GM23248 (cell line): ENCODE measurements around the gene ISCA1. TPM values are rescaled to one million over a fixed set of nuclear protein-coding genes. Genes with fewer than 3 reads are reported as not detected.

Experiments
- DNase-seq: peaks from one replicate; pipeline ENCODE4 v3.0.0-alpha.2; 2015
- H2AFZ ChIP-seq: fragments of 200-600 bp; sonication (generic); 2 replicates; pipeline ENCODE4 v1.6.1; 2016; ENCODE audit warnings: antibody characterized with exemption
- H3F3A ChIP-seq: fragments of 200-600 bp; sonication (generic); 2 replicates; pipeline ENCODE4 v1.6.1; 2016; ENCODE audit warnings: mild to moderate bottlenecking, antibody characterized with exemption, mixed run types; ENCODE audit not compliant: insufficient read depth
- H3K27ac ChIP-seq: fragments of 200-600 bp; sonication (generic); 2 replicates; pipeline ENCODE4 v1.5.1; 2016; ENCODE audit warnings: mild to moderate bottlenecking
- H3K27me3 ChIP-seq: fragments of 200-600 bp; sonication (generic); replicated peaks from 2 replicates; pipeline ENCODE4 v1.6.1; 2016; ENCODE audit warnings: mild to moderate bottlenecking; ENCODE audit not compliant: insufficient read depth
- H3K36me3 ChIP-seq: fragments of 200-600 bp; sonication (generic); 2 replicates; pipeline ENCODE4 v1.6.1; 2016; ENCODE audit warnings: low read depth, mild to moderate bottlenecking
- H3K4me1 ChIP-seq: fragments of 200-600 bp; sonication (generic); 2 replicates; pipeline ENCODE4 v1.6.1; 2016; ENCODE audit warnings: mild to moderate bottlenecking; ENCODE audit not compliant: insufficient read depth
- H3K4me2 ChIP-seq: fragments of 200-600 bp; sonication (generic); one replicate; pipeline ENCODE4 v1.6.1; 2016; ENCODE audit warnings: mild to moderate bottlenecking; ENCODE audit not compliant: unreplicated experiment
- H3K4me3 ChIP-seq: fragments of 200-600 bp; sonication (generic); 2 replicates; pipeline ENCODE4 v1.5.1; 2016; ENCODE audit warnings: mild to moderate bottlenecking
- H3K79me2 ChIP-seq: fragments of 200-600 bp; sonication (generic); 2 replicates; pipeline ENCODE4 v1.6.1; 2016; ENCODE audit warnings: mild to moderate bottlenecking; ENCODE audit not compliant: insufficient read depth
- H3K9ac ChIP-seq: fragments of 200-600 bp; sonication (generic); 2 replicates; pipeline ENCODE4 v1.6.1; 2016; ENCODE audit warnings: mild to moderate bottlenecking
- H3K9me2 ChIP-seq: fragments of 200-600 bp; sonication (generic); 2 replicates; pipeline ENCODE4 v1.6.1; 2016; ENCODE audit warnings: mixed run types, mild to moderate bottlenecking, moderate library complexity; ENCODE audit not compliant: insufficient read depth
- H3K9me3 ChIP-seq: fragments of 200-600 bp; sonication (generic); one replicate; pipeline ENCODE4 v1.6.1; 2017; ENCODE audit warnings: low read depth
- H4K20me1 ChIP-seq: fragments of 200-600 bp; sonication (generic); 2 replicates; pipeline ENCODE4 v1.6.0; 2016; ENCODE audit not compliant: insufficient read depth
- EZH2 ChIP-seq: fragments of 200-600 bp; sonication (generic); IDR thresholded peaks from 2 replicates; pipeline ENCODE4 v1.6.1; 2018; ENCODE audit warnings: antibody characterized with exemption, mild to moderate bottlenecking; ENCODE audit not compliant: insufficient read depth, poor library complexity, severe bottlenecking
- EZH2phosphoT487 ChIP-seq: fragments of 200-600 bp; sonication (generic); IDR thresholded peaks from 2 replicates; pipeline ENCODE4 v1.6.1; 2018; ENCODE audit warnings: antibody characterized with exemption, moderate library complexity, mild to moderate bottlenecking, low read depth; ENCODE audit not compliant: insufficient read depth
- WGBS, 2 experiments: methylation state at CpG; one replicate each; pipeline ENCODE4 v1.1.6; 2015 to 2017; ENCODE audit warnings: low lambda C conversion rate in 2 of 2, low coverage in 1 of 2; ENCODE audit errors: missing lambda C conversion rate in 2 of 2; 5-methylcytosine and 5-hydroxymethylcytosine counted together
- in situ Hi-C: fragments of 300-500 bp; cut with MboI; formaldehyde crosslinking; loops from 2 replicates; pipeline ENCODE4 v1.15.0; 2020
- polyA plus RNA-seq: library from polyadenylated mRNA; unstranded; fragments of >200 nt; fragmentation: Nextera tagmentation; extraction: Ambion mirVana; gene quantifications from 2 replicates; pipeline ENCODE4 v1.2.1, GENCODE V29; 2016
- total RNA-seq: library from RNA; depleted of rRNA; stranded (reverse); fragments of >200 nt; shearing (Covaris generic); gene quantifications from 2 replicates; pipeline ENCODE4 v1.2.3, GENCODE V29; 2014

ISCA1 gene
- total and polyA plus RNA-seq, 2 experiments from 2014 or later = 45.4 to 46.7 TPM

GRCh38 chr9:86250123-86250522 is 32.2 kb downstream of the ISCA1 start:
- Histone ChIP-seq H3K79me2 (no peaks in the 10 kb centered on the region), H3K9me3 (no peaks in the 10 kb centered on the region), H3F3A (no peaks in the 10 kb centered on the region), H4K20me1 (no peaks in the 10 kb centered on the region), H3K36me3 (no peaks in the 10 kb centered on the region), H3K9ac (no peak overlapping the region), H3K27ac (no peak overlapping the region), H3K4me3 (no peak overlapping the region), H3K9me2 (no peaks in the 10 kb centered on the region), H3K4me2 (no peak overlapping the region), H3K4me1 (no peaks in the 10 kb centered on the region), H3K27me3 (no peaks in the 10 kb centered on the region), H2AFZ (no peak overlapping the region)
- TF ChIP-seq EZH2 (no peak), EZH2phosphoT487 (no peak)
- in situ Hi-C loops = no loop called here
- no peak for DNase-seq

- Histone ChIP-seq H3K9me2 (no peaks in the 10 kb centered on the region), H3K9ac (no peak overlapping the region), H3K4me1 (no peaks in the 10 kb centered on the region), H3K4me3 (no peak overlapping the region), H3K79me2 (no peaks in the 10 kb centered on the region), H3K4me2 (no peak overlapping the region), H4K20me1 (no peaks in the 10 kb centered on the region), H2AFZ (no peak overlapping the region), H3K36me3 (no peaks in the 10 kb centered on the region), H3F3A (no peaks in the 10 kb centered on the region), H3K27ac (no peak overlapping the region), H3K9me3 (no peaks in the 10 kb centered on the region), H3K27me3 (no peaks in the 10 kb centered on the region)
- in situ Hi-C loops = no loop called here
- 37 to 38% methylated on average over 4 of the region's 4 CpGs for WGBS, 2 experiments
- TF ChIP-seq EZH2 (no peak), EZH2phosphoT487 (no peak)
- DNase-seq = no peak
Measured at GRCh38 chr9:86248746-86249145, 33.6 kb downstream of the ISCA1 start.

DNA sequence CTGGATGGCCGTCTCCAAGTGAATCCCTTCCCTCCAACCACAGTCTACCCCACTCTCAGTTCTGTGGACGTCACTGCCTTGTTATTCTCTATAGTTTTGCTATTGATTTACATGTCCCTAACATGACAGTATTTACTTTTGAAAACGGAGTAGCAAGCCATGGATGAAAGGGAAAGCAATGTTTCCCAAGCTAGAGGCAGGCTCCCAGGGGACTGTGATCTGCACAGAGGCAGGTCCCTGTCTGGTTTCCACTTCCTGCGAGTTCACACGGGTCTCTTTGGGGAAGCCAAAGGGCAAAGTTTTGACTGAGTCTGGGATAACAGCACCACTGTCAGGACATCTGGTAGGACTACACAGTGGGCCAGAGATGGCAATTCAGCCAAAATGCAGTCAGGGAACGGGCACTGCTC is 35.6 kb downstream of the ISCA1 start:
- Histone ChIP-seq H2AFZ (no peak overlapping the region), H3K4me2 (no peak overlapping the region), H3K4me3 (no peak overlapping the region)

GRCh38 chr9:86242071-86242470 is 40.3 kb downstream of the ISCA1 start:
- Histone ChIP-seq H2AFZ (no peak overlapping the region), H3K4me2 (no peak overlapping the region), H3K36me3 (no peaks in the 10 kb centered on the region), H3K9ac (no peak overlapping the region), H3K9me2 (no peaks in the 10 kb centered on the region), H3K27ac (no peak overlapping the region), H3K79me2 (no peaks in the 10 kb centered on the region), H3K27me3 (no peaks in the 10 kb centered on the region), H3F3A (peaks cover 9% of the 10 kb centered on the region; the same call in 1 of the 2 replicates), H3K4me1 (no peaks in the 10 kb centered on the region), H3K9me3 (no peaks in the 10 kb centered on the region), H3K4me3 (no peak overlapping the region), H4K20me1 (no peaks in the 10 kb centered on the region)
- no peak for DNase-seq
- TF ChIP-seq EZH2phosphoT487 (no peak), EZH2 (no peak)
- WGBS, 2 experiments = 65 to 67% methylated on average over 2 of the region's 2 CpGs
- in situ Hi-C loops = no loop called here

More for the DNA sequence above, 35.6 kb downstream of the ISCA1 start:
- no peak for DNase-seq
- no peaks in the 10 kb centered on the region for H3F3A ChIP-seq
- in situ Hi-C loops = no loop called here
- no peak overlapping the region for H3K27ac ChIP-seq
- H3K27me3 ChIP-seq = no peaks in the 10 kb centered on the region
- H3K9me3 ChIP-seq = no peaks in the 10 kb centered on the region
- no peak overlapping the region for H3K9ac ChIP-seq
- no peaks in the 10 kb centered on the region for H3K36me3 ChIP-seq
- H4K20me1 ChIP-seq = no peaks in the 10 kb centered on the region
- H3K9me2 ChIP-seq = no peaks in the 10 kb centered on the region
- 62 to 71% methylated on average over 6 of the region's 6 CpGs for WGBS, 2 experiments
- H3K79me2 ChIP-seq = no peaks in the 10 kb centered on the region
- H3K4me1 ChIP-seq = no peaks in the 10 kb centered on the region
- TF ChIP-seq EZH2 (no peak), EZH2phosphoT487 (no peak)

DNA sequence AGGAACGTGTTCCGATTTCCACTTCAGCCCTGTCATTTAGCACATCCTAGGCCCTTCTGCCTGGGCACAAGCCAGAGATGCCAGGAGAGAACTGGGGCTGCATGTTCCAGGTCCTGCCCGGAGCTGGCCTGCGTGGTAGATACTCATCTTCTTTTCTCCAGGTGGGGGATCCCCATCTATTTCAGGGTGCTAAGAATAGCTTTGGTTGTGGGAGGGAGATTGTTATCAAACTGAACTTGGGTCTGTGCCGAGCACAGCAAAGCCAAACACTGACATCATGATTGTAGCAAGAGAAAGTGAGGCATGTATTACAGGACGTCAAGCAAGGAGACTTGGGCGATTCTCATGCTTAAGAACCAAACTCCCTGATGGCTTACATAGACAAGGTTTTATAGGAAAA is 41.1 kb downstream of the ISCA1 start:
- TF ChIP-seq EZH2phosphoT487 (no peak), EZH2 (no peak)
- WGBS, 2 experiments = 84 to 86% methylated on average over 7 of the region's 7 CpGs
- H3K79me2 ChIP-seq = no peaks in the 10 kb centered on the region

More for the DNA sequence above, 41.1 kb downstream of the ISCA1 start:
- H3K4me1 ChIP-seq = no peaks in the 10 kb centered on the region
- no peaks in the 10 kb centered on the region for H3K9me2 ChIP-seq
- no peaks in the 10 kb centered on the region for H4K20me1 ChIP-seq
- H3K27ac ChIP-seq = no peak overlapping the region
- H3K4me3 ChIP-seq = no peak overlapping the region
- H3K4me2 ChIP-seq = no peak overlapping the region
- H3F3A ChIP-seq = peaks cover 9% of the 10 kb centered on the region; the same call in 1 of the 2 replicates
- H3K9ac ChIP-seq = no peak overlapping the region
- H2AFZ ChIP-seq = no peak overlapping the region
- in situ Hi-C loops = no loop called here
- no peaks in the 10 kb centered on the region for H3K9me3 ChIP-seq
- no peaks in the 10 kb centered on the region for H3K27me3 ChIP-seq
- no peak for DNase-seq
- H3K36me3 ChIP-seq = no peaks in the 10 kb centered on the region
